GM18519 (cell line): ENCODE data around the gene ANKMY1.

Experiments
- ATAC-seq: cut with Tn5 transposase; IDR thresholded peaks from one replicate; pipeline ENCODE4 v1.9.1; 2021; ENCODE audit warnings: mild to moderate bottlenecking, moderate library complexity; ENCODE audit not compliant: unreplicated experiment, low FRiP score

Gene ANKMY1

GRCh38 chr2:240429872-240430491 is 127.8 kb downstream of the ANKMY1 start:
- ATAC-seq, result no peak
